HG03342 (cell line): ENCODE results near the gene CDK17.
"Not testable (repeated sequence)": the region's sequence is repeated elsewhere in the genome, so short reads cannot be mapped to it uniquely, and the experiment has no call there.

ENCODE experiments used
- ATAC-seq: cut with Tn5 transposase; IDR thresholded peaks from one replicate; pipeline ENCODE4 v1.9.1; 2021; ENCODE audit warnings: mild to moderate bottlenecking, moderate library complexity; ENCODE audit not compliant: unreplicated experiment

CDK17 gene

GRCh38 chr12:96326628-96327227 lies 73.5 kb downstream of the CDK17 start:
- ATAC-seq, result no peak

GRCh38 chr12:96323906-96324305 lies 76.3 kb downstream of the CDK17 start:
- ATAC-seq, result no peak

- no peak for ATAC-seq
These were observed 77.5 kb downstream of the CDK17 start for GRCh38 chr12:96322720-96323119.

GRCh38 chr12:96321941-96322340 lies 78.3 kb downstream of the CDK17 start:
- ATAC-seq, result no peak

GRCh38 chr12:96317801-96318200 lies 82.4 kb downstream of the CDK17 start:
- not testable (repeated sequence) for ATAC-seq

GRCh38 chr12:96315741-96316481 lies 84.3 kb downstream of the CDK17 start:
- ATAC-seq, result not testable (repeated sequence)

GRCh38 chr12:96314723-96315122 lies 85.5 kb downstream of the CDK17 start:
- ATAC-seq, result no peak

- ATAC-seq, result no peak
These were observed 86.6 kb downstream of the CDK17 start for GRCh38 chr12:96313606-96314005.

GRCh38 chr12:96311191-96311590 lies 89.0 kb downstream of the CDK17 start:
- no peak for ATAC-seq

GRCh38 chr12:96310067-96310466 lies 90.2 kb downstream of the CDK17 start:
- no peak for ATAC-seq

GRCh38 chr12:96308881-96309280 lies 91.4 kb downstream of the CDK17 start:
- no peak for ATAC-seq

- ATAC-seq, result no peak
These were observed 94.6 kb downstream of the CDK17 start for GRCh38 chr12:96305665-96306064.

- ATAC-seq, result no peak
These were observed 96.6 kb downstream of the CDK17 start for GRCh38 chr12:96303653-96304052.

GRCh38 chr12:96302687-96303310 lies 97.4 kb downstream of the CDK17 start:
- no peak for ATAC-seq

GRCh38 chr12:96301732-96302131 lies 98.5 kb downstream of the CDK17 start:
- no peak for ATAC-seq

- ATAC-seq, result no peak
These were observed 100.2 kb downstream of the CDK17 start for GRCh38 chr12:96300064-96300463.

- ATAC-seq, result no peak
These were observed 102.7 kb downstream of the CDK17 start for GRCh38 chr12:96297504-96297903.

- no peak for ATAC-seq
These were observed 104.6 kb downstream of the CDK17 start for GRCh38 chr12:96295532-96296160.

- ATAC-seq, result no peak
These were observed 105.4 kb downstream of the CDK17 start for GRCh38 chr12:96294831-96295230.

- ATAC-seq, result no peak
These were observed 107.1 kb downstream of the CDK17 start for GRCh38 chr12:96293093-96293492.

- no peak for ATAC-seq
These were observed 111.2 kb downstream of the CDK17 start for GRCh38 chr12:96289067-96289466.

- no peak for ATAC-seq
These were observed 115.1 kb downstream of the CDK17 start for GRCh38 chr12:96285158-96285557.
